ENCODE data around the gene CPNE5. TPM values are rescaled to one million over a fixed set of nuclear protein-coding genes. Genes with fewer than 3 reads are reported as not detected.

The CPNE5 gene
- total RNA-seq, 1 donor from 2014 or later: 6.9 TPM

DNA sequence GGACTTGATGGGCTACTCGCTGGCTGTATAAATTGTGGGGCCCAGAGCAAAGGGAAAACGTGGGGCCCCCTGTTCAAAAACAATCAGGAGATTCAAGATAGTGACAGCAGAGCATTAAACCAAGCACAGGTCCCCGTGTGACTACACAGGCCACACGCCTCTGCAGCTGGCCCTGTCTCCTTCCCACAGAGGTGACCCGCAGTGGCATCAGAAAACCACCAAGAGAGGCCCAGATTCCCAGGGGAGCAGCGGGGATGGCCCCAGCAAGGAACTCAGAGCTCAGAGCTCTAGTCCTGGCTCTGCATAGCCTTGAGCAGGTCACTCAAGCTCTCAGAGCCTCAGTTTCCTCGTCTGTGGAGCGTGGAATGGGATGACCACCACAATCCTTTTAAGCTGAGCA lies 57.6 kb downstream of the CPNE5 start:
- DNase-seq (ENCODE audit: low spot score): no peak

DNA sequence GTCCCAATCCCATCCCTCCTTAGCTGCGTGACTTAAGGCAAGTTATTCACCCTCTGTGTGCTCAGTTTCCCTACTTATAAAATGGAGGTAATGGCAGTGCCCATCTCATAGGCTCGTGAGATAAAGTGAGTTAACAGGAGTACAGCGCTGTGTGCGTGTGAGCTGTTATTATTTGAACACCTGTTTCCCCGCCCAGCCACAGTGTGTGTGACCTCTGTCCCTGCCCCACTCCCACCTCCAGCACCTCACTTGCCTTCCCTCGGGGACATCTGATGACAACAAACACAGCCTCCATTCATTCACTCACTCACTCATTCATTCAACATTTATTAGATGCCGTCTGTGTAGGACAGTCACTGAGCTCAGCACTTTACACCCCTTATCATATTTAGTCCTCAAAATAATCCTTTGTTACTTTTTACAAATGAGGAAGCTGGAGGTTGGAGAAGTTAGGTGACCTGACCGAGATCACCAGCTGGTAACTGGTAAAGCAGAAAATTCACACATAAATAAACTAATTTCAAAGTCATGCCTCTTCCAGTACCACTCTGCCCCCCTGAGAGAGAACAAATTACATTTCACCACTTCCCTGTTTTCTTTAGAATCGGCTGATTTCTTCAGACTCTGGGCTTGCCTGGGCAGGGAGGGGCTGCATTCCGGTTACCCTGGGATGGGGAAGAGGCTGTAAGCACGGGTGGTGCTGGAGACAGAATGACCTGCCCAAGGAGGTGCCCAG lies 58.6 kb downstream of the CPNE5 start:
- no peak for DNase-seq (ENCODE audit: low spot score)
- ATAC-seq: no peak
- intact Hi-C loops (cut with DNase I): no loop called here

More for the DNA sequence above, 57.6 kb downstream of the CPNE5 start:
- ATAC-seq: no peak
- intact Hi-C loops (cut with DNase I): no loop called here

- no peak for ATAC-seq
- no peak for DNase-seq (ENCODE audit: low spot score)
- intact Hi-C loops (cut with DNase I): no loop called here
Observed at GRCh38 chr6:36779227-36779626, 60.0 kb downstream of the CPNE5 start.

GRCh38 chr6:36777801-36778200 lies 61.4 kb downstream of the CPNE5 start:
- intact Hi-C loops (cut with DNase I): no loop called here
- DNase-seq (ENCODE audit: low spot score) (no peak), ATAC-seq (no peak)

DNA sequence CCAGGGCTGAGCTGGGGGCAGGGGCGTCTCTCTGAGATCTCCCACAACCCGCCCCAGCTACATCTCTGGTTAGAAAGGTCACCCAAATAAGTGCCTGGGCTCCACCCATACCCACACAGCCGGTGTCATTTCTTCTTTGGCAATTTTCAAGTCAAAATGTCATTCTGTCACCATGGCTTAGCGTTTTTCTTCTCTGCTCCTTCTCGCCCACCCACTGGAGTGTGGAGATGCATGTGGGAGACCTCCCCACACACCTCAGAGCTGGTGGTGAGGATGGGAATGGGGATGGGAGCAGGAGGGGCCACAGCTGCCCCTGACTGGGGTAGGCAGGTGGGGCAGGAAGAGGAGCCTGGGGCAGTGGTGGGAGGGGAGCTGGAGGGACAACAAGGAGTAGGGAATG lies 63.1 kb downstream of the CPNE5 start:
- ATAC-seq (no peak), DNase-seq (ENCODE audit: low spot score) (no peak)
- intact Hi-C loops (cut with DNase I): no loop called here

- DNase-seq (ENCODE audit: low spot score) (no peak), ATAC-seq (no peak)
- intact Hi-C loops (cut with DNase I): no loop called here
Observed at GRCh38 chr6:36774331-36774730, 64.9 kb downstream of the CPNE5 start.

- DNase-seq (ENCODE audit: low spot score): no peak
- no peak for ATAC-seq
- intact Hi-C loops (cut with DNase I): no loop called here
Observed at GRCh38 chr6:36772397-36772796, 66.8 kb downstream of the CPNE5 start.

- ATAC-seq (no peak), DNase-seq (ENCODE audit: low spot score) (no peak)
- intact Hi-C loops (cut with DNase I): no loop called here
Observed at GRCh38 chr6:36771145-36771544, 68.1 kb downstream of the CPNE5 start.

- DNase-seq (ENCODE audit: low spot score): no peak
- no peak for ATAC-seq
- intact Hi-C loops (cut with DNase I): loop anchor here (5.0 to 10.0 kb wide), 2 partner anchors 82 to 245 kb away; no protein-coding TSS in a partner anchor
Observed at GRCh38 chr6:36769676-36770499, 69.4 kb downstream of the CPNE5 start.

GRCh38 chr6:36769183-36769675 lies 70.0 kb downstream of the CPNE5 start:
- DNase-seq (ENCODE audit: low spot score): no peak
- ATAC-seq: no peak
- intact Hi-C loops (cut with DNase I): loop anchor here (5.0 to 10.0 kb wide), 2 partner anchors 83 to 246 kb away; no protein-coding TSS in a partner anchor

- DNase-seq (ENCODE audit: low spot score): no peak
- ATAC-seq: no peak
- intact Hi-C loops (cut with DNase I): loop anchor here (5.0 to 10.0 kb wide), 2 partner anchors 86 to 248 kb away; no protein-coding TSS in a partner anchor
Observed at GRCh38 chr6:36766399-36766945, 72.8 kb downstream of the CPNE5 start.

- peak; percentile 91 for ATAC-seq
- DNase-seq (ENCODE audit: low spot score): peak; percentile 93
- intact Hi-C loops (cut with DNase I): loop anchor here (5.0 to 10.0 kb wide), 2 partner anchors 87 to 249 kb away; no protein-coding TSS in a partner anchor
Observed at GRCh38 chr6:36765594-36766398, 73.4 kb downstream of the CPNE5 start.

DNA sequence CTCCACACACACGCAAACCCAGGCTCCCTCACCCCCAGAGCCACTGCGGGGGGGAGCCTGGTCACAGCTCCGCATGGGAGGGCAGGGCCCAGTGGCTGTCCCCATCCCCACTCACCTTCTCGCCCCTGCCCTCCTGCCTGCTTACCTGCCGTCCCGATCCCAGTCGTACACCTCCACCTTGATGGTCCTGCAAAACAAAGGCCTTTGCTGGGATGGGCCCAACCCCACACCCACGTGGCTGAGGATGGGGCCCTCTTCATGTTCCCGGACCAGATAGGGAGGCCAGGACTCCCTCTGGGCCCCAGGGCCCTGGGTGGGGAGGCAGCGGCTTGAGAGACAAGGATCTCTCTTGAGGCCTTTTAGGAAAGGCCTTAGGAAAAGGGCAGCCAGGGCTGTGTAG lies 74.1 kb downstream of the CPNE5 start:
- intact Hi-C loops (cut with DNase I): loop anchor here (5.0 to 10.0 kb wide), 2 partner anchors 87 to 250 kb away; no protein-coding TSS in a partner anchor
- ATAC-seq (peak; percentile 5), DNase-seq (ENCODE audit: low spot score) (no peak)

GRCh38 chr6:36762123-36762522 lies 77.1 kb downstream of the CPNE5 start:
- ATAC-seq (no peak), DNase-seq (ENCODE audit: low spot score) (no peak)
- intact Hi-C loops (cut with DNase I): loop anchor here (10.0 kb wide), 1 partner anchor 253 kb away; no protein-coding TSS in a partner anchor

DNA sequence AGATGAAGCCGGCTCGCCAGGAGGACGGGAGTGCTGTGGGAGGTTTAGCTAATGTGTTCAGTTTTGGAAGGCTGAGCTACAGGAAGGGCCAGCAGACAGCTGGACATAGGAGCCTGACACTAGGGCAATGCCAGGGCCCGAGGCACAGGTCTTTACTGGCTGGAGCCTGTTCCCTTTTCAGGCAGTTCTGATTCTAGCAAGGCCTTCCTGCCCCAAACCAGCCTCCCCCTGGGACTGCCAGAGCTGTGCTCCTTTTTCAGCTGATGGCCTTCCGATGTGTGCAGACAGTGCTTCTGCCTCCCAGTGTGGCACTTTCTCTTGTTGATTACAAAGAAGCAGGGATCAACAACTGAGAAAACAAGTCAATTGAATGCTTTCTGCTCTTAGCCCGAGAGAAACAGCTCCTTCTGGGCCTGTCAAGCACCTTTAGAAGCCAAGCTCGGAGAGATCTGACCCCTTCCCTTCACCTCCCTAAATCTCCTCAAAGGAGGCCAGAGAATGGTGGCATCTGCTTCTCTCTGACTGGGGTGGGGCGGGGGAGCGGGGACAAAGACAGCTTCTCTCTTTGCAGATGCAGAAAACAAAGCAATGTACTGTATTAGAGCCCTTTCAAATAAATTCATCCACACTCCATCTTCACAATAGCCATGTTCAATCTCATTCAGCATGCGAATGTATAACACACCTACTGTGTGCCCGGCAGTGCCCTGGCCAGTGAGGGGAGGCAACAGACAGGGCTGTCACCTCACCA lies 78.4 kb downstream of the CPNE5 start:
- DNase-seq (ENCODE audit: low spot score) (no peak), ATAC-seq (no peak)
- intact Hi-C loops (cut with DNase I): loop anchor here (10.0 kb wide), 1 partner anchor 254 kb away; no protein-coding TSS in a partner anchor

GRCh38 chr6:36759148-36759759 lies 80.0 kb downstream of the CPNE5 start:
- intact Hi-C loops (cut with DNase I): no loop called here
- ATAC-seq: peak; percentile 90
- peak; percentile 93 for DNase-seq (ENCODE audit: low spot score)

- intact Hi-C loops (cut with DNase I): no loop called here
- ATAC-seq: peak; percentile 3
Observed at GRCh38 chr6:36758516-36759147, 80.6 kb downstream of the CPNE5 start.

More at GRCh38 chr6:36758516-36759147, 80.6 kb downstream of the CPNE5 start:
- no peak for DNase-seq (ENCODE audit: low spot score)
